Esophagus squamous epithelium (tissue), 5 donors: ENCODE data around the gene EIF1AD. TPM values are rescaled to one million over a fixed set of nuclear protein-coding genes. Genes with fewer than 3 reads are reported as not detected.

Experiments used
- DNase-seq: peaks from one replicate; lab custom pipeline; 2025; lab: John Stamatoyannopoulos, UW
- H3K27ac ChIP-seq, 4 donors: fragments of 200-600 bp; sonication (generic); one replicate each; pipeline ENCODE4 v1.5.1; 2016 to 2019; ENCODE audit warnings: mild to moderate bottlenecking in 1 of 4
- H3K27me3 ChIP-seq, 4 donors: fragments of 200-600 bp; sonication (generic); 1 replicate in 3 of 4; 2 replicates in 1 of 4; pipeline versions ENCODE4 v1.5.1 to v1.6.0; 2017 to 2021; ENCODE audit warnings: antibody characterized with exemption in 1 of 4
- H3K36me3 ChIP-seq, 3 donors: fragments of 200-600 bp; sonication (generic); one replicate each; pipeline ENCODE4 v1.5.1; 2016 to 2019
- H3K4me1 ChIP-seq, 3 donors: fragments of 200-600 bp; sonication (generic); one replicate each; pipeline ENCODE4 v1.5.1; 2017 to 2019
- H3K4me3 ChIP-seq, 4 donors: fragments of 200-600 bp; sonication (generic); 1 replicate in 3 of 4; 2 replicates in 1 of 4; pipeline ENCODE4 v1.5.1; 2016 to 2019; ENCODE audit warnings: mild to moderate bottlenecking in 2 of 4, moderate library complexity in 1 of 4
- H3K9me3 ChIP-seq, 3 donors: fragments of 200-600 bp; sonication (generic); one replicate each; pipeline ENCODE4 v1.5.1; 2016 to 2019
- CTCF ChIP-seq, 6 experiments: fragments of 450-650 bp in 4 of 6; fragments of 200-600 bp in 2 of 6; sonication (generic) in 2 of 6; IDR thresholded peaks; one replicate each; pipeline ENCODE4 v1.5.1; 2016 to 2019; ENCODE audit warnings: antibody characterized with exemption in 6 of 6, mild to moderate bottlenecking in 4 of 6, moderate library complexity in 4 of 6
- POLR2A ChIP-seq, 4 donors: fragments of 450-650 bp; IDR thresholded peaks; one replicate each; pipeline ENCODE4 v1.6.1; 2017; ENCODE audit warnings: antibody characterized with exemption in 4 of 4, mild to moderate bottlenecking in 4 of 4, moderate library complexity in 3 of 4
- WGBS, 2 donors: methylation state at CpG; one replicate each; pipeline ENCODE4 v1.1.5; 2018; 5-methylcytosine and 5-hydroxymethylcytosine counted together
- intact Hi-C: fragments of 100-400 bp; cut with DNase I; formaldehyde crosslinking; loops from one replicate; pipeline ENCODE4 v1.15.0; 2022
- total RNA-seq, 4 donors: library from RNA; depleted of rRNA; stranded (reverse); fragments of >200 nt; gene quantifications; one replicate each; pipeline ENCODE4 v1.1.0, GENCODE V29; 2016
- donor health status: DM: yes; HTN: yes; CAD: no.

Gene EIF1AD
- total RNA-seq, 4 donors from 2014 or later = 24.7 to 43.2 (median 30.0) TPM

DNA sequence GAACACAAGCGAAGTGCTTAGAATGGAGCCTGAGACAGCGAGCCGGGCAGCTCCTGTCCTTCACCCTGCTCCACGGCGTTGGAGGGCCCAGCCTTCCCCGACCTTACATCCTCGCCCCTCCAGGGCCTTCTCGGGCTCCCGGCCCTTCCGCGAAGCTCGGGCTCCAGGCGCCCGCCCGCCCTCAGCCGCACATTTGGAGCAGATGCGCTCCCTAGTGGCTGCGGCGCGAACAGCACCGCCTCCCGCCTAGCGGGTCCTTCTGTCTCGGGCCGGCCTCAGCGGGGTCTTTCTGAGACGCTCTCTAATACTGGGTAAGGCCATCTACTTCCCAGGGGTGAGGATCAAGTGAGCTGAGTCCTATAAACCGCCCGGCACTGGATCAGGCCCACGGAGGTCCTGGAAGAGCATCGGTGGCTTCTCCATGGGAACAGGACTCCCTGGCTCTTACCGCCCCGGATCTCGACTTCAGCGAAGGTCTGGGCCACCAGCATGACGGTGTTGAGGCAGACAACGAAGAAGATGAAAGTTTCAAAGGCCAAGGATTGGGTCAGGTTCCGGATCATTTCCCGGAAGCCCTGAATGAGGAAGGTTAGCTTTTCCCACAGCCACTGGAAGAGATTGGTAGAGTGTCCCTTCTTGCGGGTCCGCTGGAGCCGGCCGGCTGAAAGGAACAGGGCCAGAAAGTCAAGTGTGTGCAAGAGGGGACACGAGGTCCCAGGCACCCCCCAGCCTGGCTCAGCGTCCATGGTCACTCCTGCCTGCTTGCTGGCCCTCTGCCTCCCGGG, 20.6 kb upstream of the EIF1AD start:
- H3K9me3 ChIP-seq = no peaks in the 10 kb centered on the region
- H3K36me3 ChIP-seq = no peaks in the 10 kb centered on the region
- TF ChIP-seq CTCF (IDR thresholded peaks at IDR 0.05) (peak; percentile 90 to 98 (median 95)), POLR2A (IDR thresholded peaks at IDR 0.05) (no peak)
- peaks cover 0 to 16% (median 0%) of the 10 kb centered on the region in 4 donors for H3K27me3 ChIP-seq
- WGBS, 2 donors = 23 to 57% methylated on average over 12 to 20 of the region's 46 CpGs
- intact Hi-C loops = no loop called here
- peak overlapping the region in 2 of 4 donors; percentile 0 to 48 for H3K4me3 ChIP-seq
- no peak for DNase-seq
- peaks cover 8 to 21% (median 9%) of the 10 kb centered on the region in 3 donors for H3K4me1 ChIP-seq
- no peak overlapping the region for H3K27ac ChIP-seq

- H3K27ac ChIP-seq = no peak overlapping the region
- no peak overlapping the region for H3K4me3 ChIP-seq
- no peaks in the 10 kb centered on the region for H3K9me3 ChIP-seq
- H3K27me3 ChIP-seq = peaks cover 0 to 16% (median 0%) of the 10 kb centered on the region in 4 donors
- H3K36me3 ChIP-seq = no peaks in the 10 kb centered on the region
- TF ChIP-seq POLR2A (IDR thresholded peaks at IDR 0.05) (no peak), CTCF (IDR thresholded peaks at IDR 0.05) (no peak)
- intact Hi-C loops = no loop called here
- peaks cover 8 to 21% (median 9%) of the 10 kb centered on the region in 3 donors for H3K4me1 ChIP-seq
- DNase-seq = no peak
- 72 to 77% methylated on average over 5 to 11 of the region's 25 CpGs for WGBS, 2 donors
These were observed 18.8 kb upstream of the EIF1AD start for GRCh38 chr11:66020618-66021357.

DNA sequence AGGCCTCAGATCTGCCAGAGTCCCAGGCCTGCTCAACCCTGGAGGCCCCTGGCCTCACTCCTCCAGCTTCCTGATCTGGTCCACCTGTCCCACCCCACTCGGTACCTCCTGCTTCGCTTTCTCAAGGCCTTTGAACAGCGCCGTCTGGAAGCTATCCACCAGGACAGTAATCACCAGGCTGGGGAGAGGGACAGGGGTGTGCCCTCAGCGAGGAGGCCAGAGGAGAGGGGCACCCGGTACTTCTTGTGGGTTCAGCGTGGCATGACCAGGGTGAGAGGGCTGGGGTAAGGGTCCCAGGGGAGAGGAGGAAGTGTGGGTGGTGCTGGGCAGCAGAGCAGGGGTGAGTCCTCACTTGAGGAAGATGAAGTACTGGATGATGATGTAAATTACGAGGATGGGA, 18.3 kb upstream of the EIF1AD start:
- WGBS, 2 donors = 0 to 64% methylated on average over 1 to 4 of the region's 8 CpGs
- H3K4me1 ChIP-seq = peaks cover 8 to 21% (median 9%) of the 10 kb centered on the region in 3 donors
- no peaks in the 10 kb centered on the region for H3K9me3 ChIP-seq
- TF ChIP-seq POLR2A (IDR thresholded peaks at IDR 0.05) (no peak), CTCF (IDR thresholded peaks at IDR 0.05) (no peak)
- no peak for DNase-seq
- no peak overlapping the region for H3K4me3 ChIP-seq
- no peak overlapping the region for H3K27ac ChIP-seq
- H3K27me3 ChIP-seq = peaks cover 0 to 16% (median 0%) of the 10 kb centered on the region in 4 donors
- no peaks in the 10 kb centered on the region for H3K36me3 ChIP-seq
- intact Hi-C loops = no loop called here

GRCh38 chr11:66017321-66017720, 15.4 kb upstream of the EIF1AD start:
- H3K4me3 ChIP-seq = no peak overlapping the region
- 73 to 83% methylated on average over 3 of the region's 4 CpGs for WGBS, 2 donors
- DNase-seq = no peak
- no peak overlapping the region for H3K27ac ChIP-seq
- no peaks in the 10 kb centered on the region for H3K36me3 ChIP-seq
- intact Hi-C loops = no loop called here
- no peaks in the 10 kb centered on the region for H3K9me3 ChIP-seq
- TF ChIP-seq POLR2A (IDR thresholded peaks at IDR 0.05) (no peak), CTCF (IDR thresholded peaks at IDR 0.05) (no peak)
- H3K4me1 ChIP-seq = peaks cover 8 to 31% (median 8%) of the 10 kb centered on the region in 3 donors
- peaks cover 0 to 24% (median 0%) of the 10 kb centered on the region in 4 donors for H3K27me3 ChIP-seq

DNA sequence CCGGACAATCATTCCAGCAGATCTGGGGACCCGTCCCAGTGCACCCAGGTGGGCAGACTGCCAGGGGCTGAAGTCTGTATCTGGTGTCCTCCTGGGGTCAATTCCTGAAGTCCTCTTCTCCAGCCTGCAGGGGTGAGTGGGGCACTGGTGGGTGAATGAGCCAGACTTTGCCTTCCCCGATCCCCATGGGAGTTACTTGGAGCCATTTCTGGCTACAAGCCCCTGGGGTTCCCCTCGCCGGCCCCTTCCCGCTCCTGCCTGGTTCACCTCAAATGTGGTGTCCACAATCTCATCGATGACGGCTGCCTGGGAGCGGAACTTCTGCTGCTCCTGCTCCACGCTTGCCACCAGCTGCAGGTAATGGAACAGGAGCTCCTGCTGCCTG, 14.8 kb upstream of the EIF1AD start:
- DNase-seq = no peak
- H3K27ac ChIP-seq = no peak overlapping the region
- WGBS, 2 donors = 86% methylated on average over 9 of the region's 10 CpGs; no CpG with 5 or more reads in 1 of the 2 donors
- intact Hi-C loops = no loop called here
- TF ChIP-seq CTCF (IDR thresholded peaks at IDR 0.05) (no peak), POLR2A (IDR thresholded peaks at IDR 0.05) (no peak)
- H3K36me3 ChIP-seq = no peaks in the 10 kb centered on the region
- peaks cover 11 to 31% (median 11%) of the 10 kb centered on the region in 3 donors for H3K4me1 ChIP-seq
- peaks cover 0 to 29% (median under 1%) of the 10 kb centered on the region in 4 donors for H3K27me3 ChIP-seq
- no peak overlapping the region for H3K4me3 ChIP-seq
- H3K9me3 ChIP-seq = no peaks in the 10 kb centered on the region
